ENCODE results near the gene SIGMAR1.

SIGMAR1 gene

DNA sequence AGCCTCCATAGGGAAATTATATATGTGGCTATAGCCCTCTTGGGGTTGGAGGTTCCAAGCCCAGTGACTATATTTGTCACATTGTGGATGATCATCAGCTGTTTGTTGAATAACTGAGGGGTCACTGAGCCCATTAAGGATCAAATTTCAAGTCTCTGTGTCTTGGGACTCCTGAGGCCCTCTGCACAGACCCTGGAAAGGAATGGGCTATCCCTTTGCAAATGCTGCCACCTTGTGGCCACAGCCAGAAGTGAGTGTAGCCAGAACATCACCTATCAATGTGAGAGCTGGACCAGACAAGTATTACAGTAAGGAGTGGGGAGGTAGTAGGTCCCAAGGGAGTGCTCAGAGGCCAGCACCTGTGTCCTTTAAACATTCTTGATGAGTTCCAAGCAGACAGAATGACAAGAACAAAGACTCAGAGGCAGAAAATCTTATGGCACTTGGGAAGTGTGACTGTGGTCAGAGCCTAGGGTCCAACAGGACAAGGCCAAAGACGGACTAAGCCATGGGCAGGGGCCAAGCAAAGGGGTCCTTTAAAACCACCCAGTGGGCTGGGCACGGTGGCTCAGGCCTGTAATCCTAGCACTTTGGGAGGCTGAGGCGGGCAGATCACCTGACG is 33.9 kb downstream of the SIGMAR1 start:
- Histone ChIP-seq H3K9me3 (ENCODE audit: insufficient read depth, low read length) (no peaks in the 10 kb centered on the region), H4K20me1 (ENCODE audit: low read depth, low read length) (no peaks in the 10 kb centered on the region), H3K27me3 (ENCODE audit: low read length) (no peaks in the 10 kb centered on the region), H2AFZ (ENCODE audit: low read depth, low read length, severe bottlenecking) (no peak overlapping the region), H3K9ac (ENCODE audit: low read length) (no peak overlapping the region), H3K27ac (ENCODE audit: low read depth, low read length) (no peak overlapping the region), H3K36me3 (ENCODE audit: low read length) (no peaks in the 10 kb centered on the region), H3K9me2 (replicated peaks; ENCODE audit: insufficient read depth, low read length) (no peaks in the 10 kb centered on the region), H3K79me2 (ENCODE audit: insufficient read depth, low read length) (no peaks in the 10 kb centered on the region), H3K4me2 (ENCODE audit: low read depth, low read length, poor library complexity, severe bottlenecking) (no peak overlapping the region), H3F3A (ENCODE audit: insufficient read depth) (no peaks in the 10 kb centered on the region), H3K4me3 (ENCODE audit: insufficient read depth, low read length, poor library complexity, severe bottlenecking) (no peak overlapping the region)
- TF ChIP-seq, protein P1, sequence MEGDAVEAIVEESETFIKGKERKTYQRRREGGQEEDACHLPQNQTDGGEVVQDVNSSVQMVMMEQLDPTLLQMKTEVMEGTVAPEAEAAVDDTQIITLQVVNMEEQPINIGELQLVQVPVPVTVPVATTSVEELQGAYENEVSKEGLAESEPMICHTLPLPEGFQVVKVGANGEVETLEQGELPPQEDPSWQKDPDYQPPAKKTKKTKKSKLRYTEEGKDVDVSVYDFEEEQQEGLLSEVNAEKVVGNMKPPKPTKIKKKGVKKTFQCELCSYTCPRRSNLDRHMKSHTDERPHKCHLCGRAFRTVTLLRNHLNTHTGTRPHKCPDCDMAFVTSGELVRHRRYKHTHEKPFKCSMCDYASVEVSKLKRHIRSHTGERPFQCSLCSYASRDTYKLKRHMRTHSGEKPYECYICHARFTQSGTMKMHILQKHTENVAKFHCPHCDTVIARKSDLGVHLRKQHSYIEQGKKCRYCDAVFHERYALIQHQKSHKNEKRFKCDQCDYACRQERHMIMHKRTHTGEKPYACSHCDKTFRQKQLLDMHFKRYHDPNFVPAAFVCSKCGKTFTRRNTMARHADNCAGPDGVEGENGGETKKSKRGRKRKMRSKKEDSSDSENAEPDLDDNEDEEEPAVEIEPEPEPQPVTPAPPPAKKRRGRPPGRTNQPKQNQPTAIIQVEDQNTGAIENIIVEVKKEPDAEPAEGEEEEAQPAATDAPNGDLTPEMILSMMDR (IDR thresholded peaks at IDR 0.05; ENCODE audit: insufficient read depth, low read length, poor library complexity, severe bottlenecking): peak; percentile 97
- TF ChIP-seq EZH2phosphoT487 (conservative IDR thresholded peaks at IDR 0.05; ENCODE audit: low read length): no peak

DNA sequence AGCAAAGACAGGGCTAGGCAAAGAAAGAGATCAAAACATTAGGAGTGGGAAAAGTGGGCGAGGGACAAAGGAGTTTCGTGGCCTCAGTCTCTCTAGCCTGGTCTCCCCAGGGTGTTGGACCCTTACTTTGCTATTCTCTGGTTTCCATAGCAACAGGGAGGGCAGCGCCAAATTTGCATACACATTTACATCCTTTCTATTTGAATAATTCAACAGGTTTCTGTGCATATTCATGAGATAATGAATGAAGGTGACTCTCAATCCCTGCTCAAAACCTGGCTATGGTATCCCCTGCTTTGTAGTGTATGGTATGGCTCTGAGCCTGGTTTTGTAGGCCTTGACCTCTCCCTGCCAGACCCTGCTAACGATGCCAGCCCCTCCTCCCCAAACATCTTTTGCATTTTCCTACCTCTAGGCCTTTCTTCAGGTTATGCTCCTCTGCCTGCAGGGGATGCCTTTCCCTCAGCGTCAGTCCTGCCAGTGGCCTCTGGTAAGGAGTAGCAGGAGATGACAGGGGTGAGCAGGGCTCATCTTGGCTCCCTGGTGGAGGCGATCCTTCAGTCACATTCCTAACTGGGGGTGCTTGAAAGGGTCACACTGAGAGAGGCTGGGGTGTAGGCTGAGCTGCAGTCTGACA is 35.5 kb downstream of the SIGMAR1 start:
- H3K79me2 ChIP-seq (ENCODE audit: insufficient read depth, low read length): no peaks in the 10 kb centered on the region
- H3K27ac ChIP-seq (ENCODE audit: low read depth, low read length): no peak overlapping the region
- no peaks in the 10 kb centered on the region for H3K36me3 ChIP-seq (ENCODE audit: low read length)
- no peak overlapping the region for H3K9ac ChIP-seq (ENCODE audit: low read length)
- H3F3A ChIP-seq (ENCODE audit: insufficient read depth): no peaks in the 10 kb centered on the region
- H3K4me2 ChIP-seq (ENCODE audit: low read depth, low read length, poor library complexity, severe bottlenecking): no peak overlapping the region
- TF ChIP-seq, protein P1 (IDR thresholded peaks at IDR 0.05; ENCODE audit: insufficient read depth, low read length, poor library complexity, severe bottlenecking): no peak
- TF ChIP-seq EZH2phosphoT487 (conservative IDR thresholded peaks at IDR 0.05; ENCODE audit: low read length): no peak
- H2AFZ ChIP-seq (ENCODE audit: low read depth, low read length, severe bottlenecking): no peak overlapping the region
- H3K9me3 ChIP-seq (ENCODE audit: insufficient read depth, low read length): no peaks in the 10 kb centered on the region
- no peaks in the 10 kb centered on the region for H3K9me2 ChIP-seq (replicated peaks; ENCODE audit: insufficient read depth, low read length)
- no peak overlapping the region for H3K4me3 ChIP-seq (ENCODE audit: insufficient read depth, low read length, poor library complexity, severe bottlenecking)
- no peaks in the 10 kb centered on the region for H4K20me1 ChIP-seq (ENCODE audit: low read depth, low read length)
- no peaks in the 10 kb centered on the region for H3K27me3 ChIP-seq (ENCODE audit: low read length)

GRCh38 chr9:34600908-34601307 is 36.7 kb downstream of the SIGMAR1 start:
- H3K36me3 ChIP-seq (ENCODE audit: low read length): no peaks in the 10 kb centered on the region
- no peaks in the 10 kb centered on the region for H4K20me1 ChIP-seq (ENCODE audit: low read depth, low read length)
- TF ChIP-seq EZH2phosphoT487 (conservative IDR thresholded peaks at IDR 0.05; ENCODE audit: low read length): no peak
- TF ChIP-seq, protein P1 (IDR thresholded peaks at IDR 0.05; ENCODE audit: insufficient read depth, low read length, poor library complexity, severe bottlenecking): no peak
- H3K4me2 ChIP-seq (ENCODE audit: low read depth, low read length, poor library complexity, severe bottlenecking): no peak overlapping the region
- H3K27me3 ChIP-seq (ENCODE audit: low read length): no peaks in the 10 kb centered on the region
- no peak overlapping the region for H3K4me3 ChIP-seq (ENCODE audit: insufficient read depth, low read length, poor library complexity, severe bottlenecking)
- no peaks in the 10 kb centered on the region for H3K79me2 ChIP-seq (ENCODE audit: insufficient read depth, low read length)
- H3K9ac ChIP-seq (ENCODE audit: low read length): no peak overlapping the region
- H2AFZ ChIP-seq (ENCODE audit: low read depth, low read length, severe bottlenecking): no peak overlapping the region
- H3F3A ChIP-seq (ENCODE audit: insufficient read depth): no peaks in the 10 kb centered on the region
- no peak overlapping the region for H3K27ac ChIP-seq (ENCODE audit: low read depth, low read length)
- H3K9me2 ChIP-seq (replicated peaks; ENCODE audit: insufficient read depth, low read length): no peaks in the 10 kb centered on the region
- H3K9me3 ChIP-seq (ENCODE audit: insufficient read depth, low read length): no peaks in the 10 kb centered on the region

Measured in SU-DHL-6 (cell line).